ENCODE data around the gene ZNF32. TPM values are rescaled to one million over a fixed set of nuclear protein-coding genes. Genes with fewer than 3 reads are reported as not detected.

The ZNF32 gene
- total RNA-seq, 1 experiment from 2014 or later, result 37.6 TPM

DNA sequence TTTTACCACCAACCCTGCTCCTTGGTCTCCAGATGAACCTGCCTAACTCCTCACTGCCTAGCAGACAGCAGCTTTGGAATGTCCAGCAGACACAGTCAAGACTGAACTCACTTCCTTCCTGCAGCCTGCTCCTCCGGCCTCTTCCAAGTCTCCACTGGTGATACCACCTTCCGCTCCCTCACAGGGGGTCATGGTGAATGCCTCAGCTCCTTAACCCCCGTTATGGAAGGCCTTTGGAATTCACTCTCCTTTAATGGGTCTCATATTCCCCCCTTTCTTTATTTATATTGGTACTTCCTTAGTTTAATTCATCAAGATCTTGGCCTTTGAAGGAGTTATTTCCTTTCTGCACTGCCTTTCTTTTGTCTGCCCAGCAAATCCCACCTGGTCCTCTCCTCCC, 44.9 kb upstream of the ZNF32 start:
- no peaks in the 10 kb centered on the region for H3K36me3 ChIP-seq (ENCODE audit: insufficient read depth, low read length, poor library complexity, severe bottlenecking)
- CTCF ChIA-PET, result no interaction called here
- no peak overlapping the region for H3K4me3 ChIP-seq (ENCODE audit: low read depth, low read length, poor library complexity, severe bottlenecking)
- intact Hi-C loops (cut with micrococcal nuclease; ENCODE audit: unreplicated experiment), result loop anchor here (5.0 to 10.0 kb wide), 3 partner anchors 351 to 694 kb away; partner anchors contain the start of gene CXCL12
- DNase-seq (ENCODE audit: low spot score), result no peak
- POLR2A ChIA-PET (ENCODE audit: low non-redundant PET), result no interaction called here
- no peak for TF ChIP-seq EZH2 (IDR thresholded peaks at IDR 0.05; ENCODE audit: borderline replicate concordance, low read depth, low read length, poor library complexity, severe bottlenecking)
- TF ChIP-seq, protein P1, sequence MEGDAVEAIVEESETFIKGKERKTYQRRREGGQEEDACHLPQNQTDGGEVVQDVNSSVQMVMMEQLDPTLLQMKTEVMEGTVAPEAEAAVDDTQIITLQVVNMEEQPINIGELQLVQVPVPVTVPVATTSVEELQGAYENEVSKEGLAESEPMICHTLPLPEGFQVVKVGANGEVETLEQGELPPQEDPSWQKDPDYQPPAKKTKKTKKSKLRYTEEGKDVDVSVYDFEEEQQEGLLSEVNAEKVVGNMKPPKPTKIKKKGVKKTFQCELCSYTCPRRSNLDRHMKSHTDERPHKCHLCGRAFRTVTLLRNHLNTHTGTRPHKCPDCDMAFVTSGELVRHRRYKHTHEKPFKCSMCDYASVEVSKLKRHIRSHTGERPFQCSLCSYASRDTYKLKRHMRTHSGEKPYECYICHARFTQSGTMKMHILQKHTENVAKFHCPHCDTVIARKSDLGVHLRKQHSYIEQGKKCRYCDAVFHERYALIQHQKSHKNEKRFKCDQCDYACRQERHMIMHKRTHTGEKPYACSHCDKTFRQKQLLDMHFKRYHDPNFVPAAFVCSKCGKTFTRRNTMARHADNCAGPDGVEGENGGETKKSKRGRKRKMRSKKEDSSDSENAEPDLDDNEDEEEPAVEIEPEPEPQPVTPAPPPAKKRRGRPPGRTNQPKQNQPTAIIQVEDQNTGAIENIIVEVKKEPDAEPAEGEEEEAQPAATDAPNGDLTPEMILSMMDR (conservative IDR thresholded peaks at IDR 0.05; ENCODE audit: low read depth, low read length), result no peak
- no peaks in the 10 kb centered on the region for H3K4me1 ChIP-seq (ENCODE audit: insufficient read depth, low read length, poor library complexity, severe bottlenecking)
- no peaks in the 10 kb centered on the region for H3K9me3 ChIP-seq (ENCODE audit: low read depth, low read length, poor library complexity, severe bottlenecking)
- H3K27ac ChIP-seq (ENCODE audit: low read depth, low read length, poor library complexity, severe bottlenecking), result no peak overlapping the region
- H3K27me3 ChIP-seq (replicated peaks; ENCODE audit: insufficient read depth, low read depth, low read length, poor library complexity), result peaks cover 4% of the 10 kb centered on the region
- BruUV-seq (replicated peaks), result no TSS peak

DNA sequence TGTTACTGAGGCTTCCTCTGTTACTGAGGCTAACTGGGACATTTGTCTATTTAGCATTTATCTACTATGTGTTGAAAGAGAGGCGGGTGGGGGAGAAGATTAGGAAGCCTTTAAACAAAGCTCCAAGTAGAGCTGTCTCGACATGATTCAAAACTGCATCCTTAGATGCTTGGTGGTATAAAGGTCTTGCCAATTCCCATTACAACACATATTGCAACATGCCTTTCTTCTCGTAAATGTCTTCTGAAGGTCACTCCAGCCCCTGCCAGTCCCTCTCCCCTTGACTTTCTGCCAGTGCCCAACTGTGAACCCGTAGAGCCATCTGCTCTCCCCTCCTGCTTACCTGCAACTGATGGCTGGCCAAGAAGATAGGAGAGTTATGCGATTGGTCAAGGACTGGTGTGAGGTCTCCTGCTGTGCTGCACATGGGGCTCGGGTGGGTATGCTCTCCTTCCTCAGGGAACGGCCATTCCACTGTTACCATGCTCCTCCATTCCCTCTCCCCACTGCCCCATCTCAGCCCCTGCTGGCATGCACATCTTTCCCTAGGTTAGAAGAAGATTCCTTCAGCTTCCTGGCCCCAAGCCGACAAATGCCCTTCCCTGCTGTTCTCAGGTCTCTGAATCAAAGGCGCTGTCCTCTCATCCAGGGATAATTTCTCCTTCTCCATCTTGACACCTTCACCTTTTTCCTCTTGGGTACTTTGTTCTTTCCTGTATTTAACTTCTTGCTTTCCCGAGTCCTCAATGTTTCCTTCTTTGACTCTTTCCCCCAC, 43.6 kb upstream of the ZNF32 start:
- no peaks in the 10 kb centered on the region for H3K9me3 ChIP-seq (ENCODE audit: low read depth, low read length, poor library complexity, severe bottlenecking)
- no peak for DNase-seq (ENCODE audit: low spot score)
- H3K27ac ChIP-seq (ENCODE audit: low read depth, low read length, poor library complexity, severe bottlenecking), result no peak overlapping the region
- intact Hi-C loops (cut with micrococcal nuclease; ENCODE audit: unreplicated experiment), result loop anchor here (5.0 to 10.0 kb wide), 3 partner anchors 353 to 695 kb away; partner anchors contain the start of gene CXCL12
- TF ChIP-seq, protein P1 (conservative IDR thresholded peaks at IDR 0.05; ENCODE audit: low read depth, low read length), result no peak
- TF ChIP-seq EZH2 (IDR thresholded peaks at IDR 0.05; ENCODE audit: borderline replicate concordance, low read depth, low read length, poor library complexity, severe bottlenecking), result no peak
- peaks cover 4% of the 10 kb centered on the region for H3K27me3 ChIP-seq (replicated peaks; ENCODE audit: insufficient read depth, low read depth, low read length, poor library complexity)
- ChIA-PET POLR2A (ENCODE audit: low non-redundant PET) (no interaction called here), CTCF (no interaction called here)
- BruUV-seq (replicated peaks), result no TSS peak
- H3K36me3 ChIP-seq (ENCODE audit: insufficient read depth, low read length, poor library complexity, severe bottlenecking), result no peaks in the 10 kb centered on the region
- no peaks in the 10 kb centered on the region for H3K4me1 ChIP-seq (ENCODE audit: insufficient read depth, low read length, poor library complexity, severe bottlenecking)
- H3K4me3 ChIP-seq (ENCODE audit: low read depth, low read length, poor library complexity, severe bottlenecking), result no peak overlapping the region

DNA sequence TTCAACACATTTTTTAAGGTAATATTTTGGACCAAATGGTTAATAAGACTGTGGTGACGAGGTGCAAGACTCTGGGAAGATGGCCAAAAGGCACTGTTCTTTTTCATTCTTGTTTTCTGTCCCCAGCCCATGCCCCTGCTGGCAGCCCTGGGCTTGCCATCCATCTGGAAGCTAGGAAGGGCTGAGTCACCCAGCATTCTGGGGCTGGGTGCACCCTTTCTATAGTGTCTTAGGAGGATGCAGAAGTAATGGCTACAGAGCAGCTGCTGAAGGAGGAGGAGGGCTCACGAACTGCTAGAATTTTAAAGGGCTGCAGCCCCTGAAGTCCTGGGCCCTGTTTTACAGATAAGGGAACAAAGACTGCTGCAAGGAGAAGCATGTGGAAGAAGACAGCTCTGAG, 42.8 kb upstream of the ZNF32 start:
- BruUV-seq (replicated peaks), result no TSS peak
- ChIA-PET CTCF (interaction anchor here (0.7 kb wide), 1 partner anchor 346 kb away, joined by 5 read pairs; no protein-coding TSS in a partner anchor), POLR2A (ENCODE audit: low non-redundant PET) (no interaction called here)
- no peak for TF ChIP-seq EZH2 (IDR thresholded peaks at IDR 0.05; ENCODE audit: borderline replicate concordance, low read depth, low read length, poor library complexity, severe bottlenecking)
- TF ChIP-seq, protein P1 (conservative IDR thresholded peaks at IDR 0.05; ENCODE audit: low read depth, low read length), result no peak
- Histone ChIP-seq H3K4me1 (ENCODE audit: insufficient read depth, low read length, poor library complexity, severe bottlenecking) (no peaks in the 10 kb centered on the region), H3K9me3 (ENCODE audit: low read depth, low read length, poor library complexity, severe bottlenecking) (no peaks in the 10 kb centered on the region), H3K4me3 (ENCODE audit: low read depth, low read length, poor library complexity, severe bottlenecking) (no peak overlapping the region), H3K36me3 (ENCODE audit: insufficient read depth, low read length, poor library complexity, severe bottlenecking) (no peaks in the 10 kb centered on the region), H3K27me3 (replicated peaks; ENCODE audit: insufficient read depth, low read depth, low read length, poor library complexity) (peaks cover 4% of the 10 kb centered on the region), H3K27ac (ENCODE audit: low read depth, low read length, poor library complexity, severe bottlenecking) (no peak overlapping the region)
- no peak for DNase-seq (ENCODE audit: low spot score)
- intact Hi-C loops (cut with micrococcal nuclease; ENCODE audit: unreplicated experiment), result loop anchor here (5.0 to 10.0 kb wide), 3 partner anchors 353 to 696 kb away; partner anchors contain the start of gene CXCL12

Data from A673 (cell line).